WERI-Rb-1 (cell line): ENCODE results near the gene RIBC1.

ENCODE experiments used
- DNase-seq: peaks from one replicate; pipeline ENCODE4 v3.0.0-alpha.2; 2020
- H3K27ac ChIP-seq: fragments of 250-450 bp; sonication (Bioruptor Pico); 2 replicates; pipeline ENCODE4 v1.5.1; 2020; ENCODE audit warnings: mild to moderate bottlenecking, moderate library complexity
- H3K27me3 ChIP-seq: fragments of 250-450 bp; sonication (Bioruptor Pico); 2 replicates; pipeline ENCODE4 v1.5.1; 2021; ENCODE audit warnings: mild to moderate bottlenecking, low read depth, moderate library complexity; ENCODE audit not compliant: insufficient read depth, severe bottlenecking
- H3K36me3 ChIP-seq: fragments of 250-450 bp; sonication (Bioruptor Pico); 2 replicates; pipeline ENCODE4 v1.5.1; 2020; ENCODE audit warnings: mild to moderate bottlenecking, moderate library complexity
- H3K4me3 ChIP-seq: 2 replicates; pipeline ENCODE4 v1.5.1; 2011; ENCODE audit warnings: low read depth, mild to moderate bottlenecking, control low read depth, low read length
- H3K9me3 ChIP-seq: fragments of 250-450 bp; sonication (Bioruptor Pico); 2 replicates; pipeline ENCODE4 v1.5.1; 2021; ENCODE audit warnings: mild to moderate bottlenecking, moderate library complexity; ENCODE audit not compliant: severe bottlenecking
- TF ChIP-seq, protein P1 (sequence below): IDR thresholded peaks from 2 replicates; pipeline ENCODE4 v1.5.1; 2011; ENCODE audit warnings: low read depth, mild to moderate bottlenecking, control low read depth, inconsistent platforms, low read length

RIBC1 gene

GRCh38 chrX:53422086-53422860 lies 400 bp upstream of the RIBC1 start, which contains the start of gene SMC1A:
SMC1A (minus strand) TSS chrX:53422654; CDS start chrX:53422600, 54 bp downstream.
- H3K4me3 ChIP-seq = peak within 1 kb of the TSS; percentile 87
- peak within 1 kb of the TSS; percentile 98 for H3K27ac ChIP-seq
- no peaks in the 10 kb centered on the region for H3K27me3 ChIP-seq
- H3K36me3 ChIP-seq = peaks cover 35% of the 10 kb centered on the region
- H3K9me3 ChIP-seq = no peaks in the 10 kb centered on the region
- TF ChIP-seq, protein P1, sequence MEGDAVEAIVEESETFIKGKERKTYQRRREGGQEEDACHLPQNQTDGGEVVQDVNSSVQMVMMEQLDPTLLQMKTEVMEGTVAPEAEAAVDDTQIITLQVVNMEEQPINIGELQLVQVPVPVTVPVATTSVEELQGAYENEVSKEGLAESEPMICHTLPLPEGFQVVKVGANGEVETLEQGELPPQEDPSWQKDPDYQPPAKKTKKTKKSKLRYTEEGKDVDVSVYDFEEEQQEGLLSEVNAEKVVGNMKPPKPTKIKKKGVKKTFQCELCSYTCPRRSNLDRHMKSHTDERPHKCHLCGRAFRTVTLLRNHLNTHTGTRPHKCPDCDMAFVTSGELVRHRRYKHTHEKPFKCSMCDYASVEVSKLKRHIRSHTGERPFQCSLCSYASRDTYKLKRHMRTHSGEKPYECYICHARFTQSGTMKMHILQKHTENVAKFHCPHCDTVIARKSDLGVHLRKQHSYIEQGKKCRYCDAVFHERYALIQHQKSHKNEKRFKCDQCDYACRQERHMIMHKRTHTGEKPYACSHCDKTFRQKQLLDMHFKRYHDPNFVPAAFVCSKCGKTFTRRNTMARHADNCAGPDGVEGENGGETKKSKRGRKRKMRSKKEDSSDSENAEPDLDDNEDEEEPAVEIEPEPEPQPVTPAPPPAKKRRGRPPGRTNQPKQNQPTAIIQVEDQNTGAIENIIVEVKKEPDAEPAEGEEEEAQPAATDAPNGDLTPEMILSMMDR = no peak
- peak; percentile 99 for DNase-seq

GRCh38 chrX:53429755-53430154 lies 7.1 kb downstream of the RIBC1 start:
- H3K27ac ChIP-seq = no peak overlapping the region
- H3K4me3 ChIP-seq = no peak overlapping the region
- no peaks in the 10 kb centered on the region for H3K9me3 ChIP-seq
- no peak for DNase-seq
- TF ChIP-seq, protein P1 = no peak
- H3K27me3 ChIP-seq = no peaks in the 10 kb centered on the region
- H3K36me3 ChIP-seq = peaks cover 25% of the 10 kb centered on the region

- TF ChIP-seq, protein P1 = no peak
- Histone ChIP-seq H3K27ac (no peak overlapping the region), H3K27me3 (no peaks in the 10 kb centered on the region), H3K9me3 (no peaks in the 10 kb centered on the region), H3K4me3 (no peak overlapping the region), H3K36me3 (peaks cover 25% of the 10 kb centered on the region)
- no peak for DNase-seq
Observed at GRCh38 chrX:53430231-53430630, 7.6 kb downstream of the RIBC1 start.

DNA sequence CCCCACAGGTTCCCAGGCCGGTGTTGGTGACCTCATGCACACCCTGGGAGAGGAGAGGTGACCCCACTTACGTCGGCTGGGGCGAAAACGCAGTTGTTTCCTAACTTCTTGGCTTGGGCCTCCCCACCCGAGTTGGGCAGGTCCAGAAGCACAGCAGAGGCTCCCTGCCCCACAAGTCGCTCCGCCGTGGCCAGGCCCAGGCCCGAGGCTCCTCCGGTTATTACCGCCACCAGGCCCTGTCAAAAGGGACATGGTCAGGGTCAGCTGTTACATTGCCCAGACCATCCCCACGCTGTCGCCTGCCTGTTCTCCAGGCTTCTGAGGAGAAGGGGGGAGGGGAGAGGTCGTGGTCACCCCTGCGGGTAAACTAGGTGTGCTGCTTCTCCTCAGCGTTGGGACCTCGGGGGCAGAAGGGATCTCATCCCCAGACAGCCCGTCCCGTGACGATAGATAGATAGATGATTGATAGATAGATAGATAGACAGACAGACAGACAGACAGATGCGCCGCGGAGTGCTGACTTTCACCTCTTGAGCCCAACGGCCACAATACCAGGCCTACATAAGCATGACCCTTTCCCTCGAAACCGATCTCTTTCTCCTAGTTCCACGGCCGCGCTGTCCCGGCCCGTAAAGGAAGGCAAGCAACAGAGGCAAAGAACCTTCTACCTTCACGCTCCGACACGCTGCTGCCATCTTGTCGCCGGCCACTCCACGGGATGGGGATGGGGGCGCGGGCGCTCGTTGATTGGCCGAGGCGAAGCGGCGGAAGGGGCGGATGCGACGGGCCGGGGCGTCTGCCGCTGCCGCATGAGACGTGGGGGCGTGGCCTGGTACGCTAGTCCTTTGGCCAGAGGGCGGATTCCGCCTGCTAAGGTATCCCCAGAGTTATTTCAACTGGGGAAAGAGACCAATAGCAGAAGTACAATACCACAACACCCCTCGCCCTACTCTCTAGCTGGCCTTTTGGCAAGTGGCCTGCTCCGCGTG lies 11.3 kb downstream of the RIBC1 start, which contains the start of gene HSD17B10:
HSD17B10 (minus strand) TSS at position 720 of the 989 bp plus-strand sequence; CDS start at position 695, 25 bp downstream.
- Histone ChIP-seq H3K9me3 (no peaks in the 10 kb centered on the region), H3K36me3 (peaks cover 25% of the 10 kb centered on the region), H3K4me3 (peak within 1 kb of the TSS; percentile 96), H3K27ac (peak within 1 kb of the TSS; percentile 66), H3K27me3 (peaks cover 18% of the 10 kb centered on the region)
- TF ChIP-seq, protein P1 = no peak
- DNase-seq = peak; percentile 94

- H3K4me3 ChIP-seq = no peak overlapping the region
- no peak overlapping the region for H3K27ac ChIP-seq
- H3K36me3 ChIP-seq = peaks cover 15% of the 10 kb centered on the region
- H3K27me3 ChIP-seq = peaks cover 37% of the 10 kb centered on the region
- TF ChIP-seq, protein P1 = peak; percentile 89
- peak; percentile 75 for DNase-seq
- no peaks in the 10 kb centered on the region for H3K9me3 ChIP-seq
Observed at GRCh38 chrX:53435997-53436396, 13.3 kb downstream of the RIBC1 start.
